NCI-H1092 treated with DMSO at 0.1 percent for 48 hours (cell line): Measurements from ENCODE around the gene ASIC4.

ENCODE experiments used
- DNase-seq: peaks from one replicate; lab custom pipeline; 2025; lab: John Stamatoyannopoulos, UW

The ASIC4 gene

DNA sequence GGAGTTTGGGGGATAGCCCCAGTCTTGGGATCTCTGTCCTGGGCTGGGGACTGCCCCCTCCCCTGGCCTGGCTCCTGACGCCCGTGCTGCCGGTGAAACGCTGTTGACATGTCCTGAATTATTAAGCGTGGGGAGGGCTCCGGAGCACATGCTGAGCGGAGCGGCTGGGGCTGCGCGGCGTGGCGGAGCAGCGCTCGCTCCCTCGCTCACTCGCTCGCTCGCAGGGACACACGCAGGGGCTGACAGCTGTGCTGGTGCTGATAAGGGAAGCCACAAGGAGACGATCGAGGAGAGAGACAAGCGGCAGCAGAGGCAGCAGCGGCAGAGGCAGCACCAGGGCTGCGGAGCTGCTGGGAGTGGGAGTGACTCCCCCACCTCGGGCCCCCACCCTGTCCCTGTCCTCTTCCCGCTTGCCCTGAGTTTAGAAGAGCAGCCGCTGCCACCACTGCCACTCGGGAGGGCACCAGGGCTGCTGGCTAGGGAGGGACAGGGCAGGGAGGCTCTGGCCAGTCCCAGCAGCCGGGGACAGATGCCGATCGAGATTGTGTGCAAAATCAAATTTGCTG, at the start of gene ASIC4:
Gene ASIC4, plus strand, starts transcription at position 287 of the 566 bp plus-strand sequence. Its CDS starts 243 bp downstream, at position 530.
- DNase-seq, result peak; percentile 24

- DNase-seq, result no peak
These were observed 48.4 kb upstream of the ASIC4 start for GRCh38 chr2:219465659-219466561.

GRCh38 chr2:219466816-219467735, 47.2 kb upstream of the ASIC4 start:
- DNase-seq, result no peak

- DNase-seq, result no peak
These were observed 46.6 kb upstream of the ASIC4 start for GRCh38 chr2:219467736-219468075.

DNA sequence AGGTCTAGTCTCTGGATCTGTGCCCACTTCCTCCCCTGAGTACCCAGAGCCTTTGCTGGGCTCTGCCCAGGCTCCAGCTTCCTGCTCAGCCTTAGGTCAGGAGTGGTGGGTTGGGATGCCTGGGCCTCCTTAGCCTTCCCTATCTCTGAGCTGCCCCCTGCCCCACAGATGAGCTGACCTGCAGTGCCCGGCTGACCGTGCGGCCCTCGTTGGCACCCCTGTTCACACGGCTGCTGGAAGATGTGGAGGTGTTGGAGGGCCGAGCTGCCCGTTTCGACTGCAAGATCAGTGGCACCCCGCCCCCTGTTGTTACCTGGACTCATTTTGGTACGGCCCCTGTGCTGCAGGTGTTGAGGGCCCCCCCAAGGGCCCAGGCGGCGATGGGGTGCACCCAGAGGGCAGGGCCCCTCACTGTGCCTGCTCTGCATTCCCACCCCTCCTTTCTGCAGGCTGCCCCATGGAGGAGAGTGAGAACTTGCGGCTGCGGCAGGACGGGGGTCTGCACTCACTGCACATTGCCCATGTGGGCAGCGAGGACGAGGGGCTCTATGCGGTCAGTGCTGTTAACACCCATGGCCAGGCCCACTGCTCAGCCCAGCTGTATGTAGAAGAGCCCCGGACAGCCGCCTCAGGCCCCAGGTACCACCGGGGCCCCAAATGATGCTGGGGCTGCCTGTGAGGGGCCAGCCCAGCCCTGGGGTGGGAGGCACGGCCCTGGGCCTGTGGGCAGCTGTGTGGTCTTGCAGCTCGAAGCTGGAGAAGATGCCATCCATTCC, 45.7 kb upstream of the ASIC4 start:
- DNase-seq, result no peak

DNA sequence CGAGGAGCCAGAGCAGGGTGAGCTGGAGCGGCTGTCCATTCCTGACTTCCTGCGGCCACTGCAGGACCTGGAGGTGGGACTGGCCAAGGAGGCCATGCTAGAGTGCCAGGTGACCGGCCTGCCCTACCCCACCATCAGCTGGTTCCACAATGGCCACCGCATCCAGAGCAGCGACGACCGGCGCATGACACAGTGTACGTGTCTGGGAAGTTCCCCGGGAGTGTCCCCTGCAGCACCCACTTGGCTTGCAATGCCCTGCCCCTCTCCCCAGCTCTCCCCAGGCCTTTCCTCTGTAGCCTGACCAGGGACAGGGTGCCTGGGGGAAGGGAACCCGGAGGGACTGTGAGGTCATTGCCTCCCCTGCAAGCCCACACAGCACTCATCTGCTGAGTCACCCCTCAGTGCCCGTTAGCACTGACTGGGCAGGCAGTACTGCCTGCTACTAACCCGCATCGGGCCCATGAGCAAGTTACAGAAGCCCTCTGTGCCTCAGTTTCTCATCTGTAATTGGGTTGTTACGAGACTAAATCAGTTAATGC, 45.0 kb upstream of the ASIC4 start:
- DNase-seq, result no peak

DNA sequence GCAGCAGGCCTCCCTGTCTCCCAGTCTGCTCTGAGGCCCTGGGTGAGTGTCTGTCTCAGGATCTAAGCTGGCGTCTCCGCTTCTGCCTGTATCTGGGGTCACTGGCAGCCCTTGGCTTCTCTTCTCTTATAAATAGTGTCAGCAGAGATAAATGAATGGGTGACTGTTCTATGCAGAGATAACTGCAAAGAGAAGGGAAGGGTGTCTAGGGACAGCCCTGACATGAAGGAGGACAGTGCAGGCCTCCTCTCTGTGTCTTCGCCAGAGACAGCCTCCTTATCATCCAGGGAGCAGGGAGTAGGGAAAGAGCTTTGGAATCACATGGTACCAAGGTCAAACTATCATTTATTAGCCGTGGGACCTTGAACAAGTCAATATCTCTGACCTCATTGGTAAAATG, 43.9 kb upstream of the ASIC4 start:
- DNase-seq, result no peak

DNA sequence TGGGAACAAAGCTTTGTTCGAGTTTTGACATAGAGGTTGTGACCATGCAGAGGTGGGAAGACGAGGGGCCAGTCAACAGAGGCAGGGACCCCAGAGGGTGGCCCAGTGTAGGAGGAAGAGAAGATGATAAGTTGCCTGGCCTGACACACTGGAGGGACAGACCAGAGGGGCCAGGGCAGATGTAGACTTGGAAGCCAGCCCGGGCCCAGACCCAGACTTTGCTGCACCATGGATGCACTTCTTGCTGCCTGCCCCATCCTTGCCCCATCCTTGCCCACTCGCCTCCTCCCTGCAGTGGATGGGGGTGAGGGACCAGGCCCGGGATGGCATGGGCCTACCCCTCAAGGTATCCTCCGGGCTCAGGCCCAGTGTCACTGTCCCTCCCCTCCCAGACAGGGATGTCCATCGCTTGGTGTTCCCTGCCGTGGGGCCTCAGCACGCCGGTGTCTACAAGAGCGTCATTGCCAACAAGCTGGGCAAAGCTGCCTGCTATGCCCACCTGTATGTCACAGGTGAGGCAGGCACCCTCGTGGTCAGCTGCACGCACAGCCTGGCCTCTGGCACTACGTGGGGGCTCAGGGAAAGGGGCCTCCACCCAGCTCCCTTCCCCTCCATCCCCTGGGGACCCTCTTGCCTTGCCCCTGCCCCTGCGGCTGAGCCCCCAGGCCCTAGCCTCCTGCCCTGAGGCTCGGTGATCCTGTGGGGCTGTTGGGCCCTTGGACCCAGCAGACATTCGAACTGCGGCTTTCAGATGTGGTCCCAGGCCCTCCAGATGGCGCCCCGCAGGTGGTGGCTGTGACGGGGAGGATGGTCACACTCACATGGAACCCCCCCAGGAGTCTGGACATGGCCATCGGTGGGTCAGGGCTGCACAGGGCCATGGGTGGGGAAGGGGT, 42.6 kb upstream of the ASIC4 start:
- DNase-seq, result no peak

DNA sequence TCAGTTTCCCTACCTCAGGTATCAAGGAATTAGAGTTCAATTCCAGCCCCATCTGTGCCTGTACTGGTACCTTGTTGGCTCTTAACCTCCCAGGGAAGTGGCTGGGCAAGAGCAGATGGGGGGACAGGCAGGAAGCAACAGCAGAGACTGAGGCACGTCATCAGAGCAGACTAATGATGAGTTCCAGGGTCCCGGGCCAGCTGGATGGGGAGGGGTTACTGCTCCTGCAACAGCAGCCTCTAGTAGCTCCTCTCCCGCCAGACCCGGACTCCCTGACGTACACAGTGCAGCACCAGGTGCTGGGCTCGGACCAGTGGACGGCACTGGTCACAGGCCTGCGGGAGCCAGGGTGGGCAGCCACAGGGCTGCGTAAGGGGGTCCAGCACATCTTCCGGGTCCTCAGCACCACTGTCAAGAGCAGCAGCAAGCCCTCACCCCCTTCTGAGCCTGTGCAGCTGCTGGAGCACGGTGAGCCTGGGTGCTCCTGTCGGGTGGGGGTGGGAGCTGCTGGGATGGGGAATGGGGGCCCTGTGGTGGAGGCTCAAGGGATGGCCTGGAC, 41.6 kb upstream of the ASIC4 start:
- no peak for DNase-seq

DNA sequence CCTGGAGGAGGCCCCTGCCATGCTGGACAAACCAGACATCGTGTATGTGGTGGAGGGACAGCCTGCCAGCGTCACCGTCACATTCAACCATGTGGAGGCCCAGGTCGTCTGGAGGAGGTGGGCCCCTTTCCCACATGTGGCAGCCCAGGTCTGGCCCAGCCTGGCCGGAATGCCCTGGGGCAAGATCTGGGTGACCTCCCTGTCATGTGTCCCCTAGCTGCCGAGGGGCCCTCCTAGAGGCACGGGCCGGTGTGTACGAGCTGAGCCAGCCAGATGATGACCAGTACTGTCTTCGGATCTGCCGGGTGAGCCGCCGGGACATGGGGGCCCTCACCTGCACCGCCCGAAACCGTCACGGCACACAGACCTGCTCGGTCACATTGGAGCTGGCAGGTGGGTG, 40.8 kb upstream of the ASIC4 start:
- no peak for DNase-seq

- DNase-seq, result no peak
These were observed 39.8 kb upstream of the ASIC4 start for GRCh38 chr2:219474285-219475060.

DNA sequence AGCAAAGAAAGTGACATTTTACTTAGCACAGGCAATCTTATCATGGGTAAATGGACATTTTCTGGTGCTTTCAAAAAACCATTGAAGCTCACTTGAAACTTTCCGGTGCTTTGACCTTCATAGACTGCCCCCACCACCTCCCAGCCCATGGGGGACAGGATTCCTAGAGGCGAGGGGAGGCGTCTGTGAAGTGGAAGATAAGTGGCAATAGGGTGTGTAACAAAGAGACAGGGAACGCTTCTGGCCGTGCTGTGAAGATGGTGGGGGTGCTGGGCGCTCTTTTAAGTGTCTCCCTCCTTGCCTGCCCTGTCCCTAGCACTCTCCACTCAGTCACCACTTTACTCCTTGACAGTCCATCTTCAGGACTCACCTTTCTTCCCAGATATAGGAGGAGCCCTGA, 39.0 kb upstream of the ASIC4 start:
- DNase-seq, result no peak

DNA sequence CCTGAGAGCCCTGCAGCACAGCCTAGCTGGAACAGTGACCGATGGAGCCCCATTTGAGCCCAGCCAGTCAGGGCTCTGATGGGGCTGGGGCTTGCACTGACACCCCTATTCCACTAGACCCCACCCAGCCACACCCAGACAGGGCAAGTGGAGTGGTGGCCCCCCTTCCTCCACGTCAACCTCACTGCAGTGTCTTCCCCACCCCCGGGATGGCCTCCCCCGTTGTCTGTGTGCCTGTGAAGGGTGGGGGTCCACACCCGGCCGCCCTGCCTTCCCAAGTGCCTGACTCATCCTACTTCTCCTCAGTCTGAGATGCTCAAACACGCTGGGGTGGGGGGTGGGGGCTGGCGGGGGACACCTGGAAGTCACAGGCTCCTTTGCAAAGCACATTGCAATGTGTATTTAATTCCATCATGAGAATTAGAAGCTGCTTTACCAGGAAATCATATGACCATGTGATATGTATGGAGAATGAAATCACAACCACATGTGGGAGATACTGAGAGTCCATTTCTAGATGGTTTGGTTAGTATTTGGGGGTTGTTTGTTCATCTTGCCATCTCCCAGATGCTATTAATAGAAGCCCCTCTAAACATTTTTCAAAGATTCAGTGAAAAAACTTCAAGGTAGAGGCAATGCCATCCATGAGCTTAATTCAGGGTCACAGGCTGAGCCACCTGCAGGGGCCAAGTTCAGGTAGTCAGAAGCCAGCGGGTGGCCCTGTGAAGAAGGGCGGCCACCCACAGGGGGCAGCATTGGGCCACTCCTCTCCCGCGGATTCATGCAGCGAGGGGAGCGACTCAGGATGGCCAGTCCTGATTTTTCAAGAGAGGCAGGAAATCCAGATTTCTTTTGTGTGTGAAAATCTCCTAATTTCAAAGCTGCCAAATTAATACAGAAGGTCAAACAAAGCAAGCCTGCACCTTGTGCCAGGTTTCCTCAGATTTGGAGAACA, 38.3 kb upstream of the ASIC4 start:
- peak; percentile 35 for DNase-seq

DNA sequence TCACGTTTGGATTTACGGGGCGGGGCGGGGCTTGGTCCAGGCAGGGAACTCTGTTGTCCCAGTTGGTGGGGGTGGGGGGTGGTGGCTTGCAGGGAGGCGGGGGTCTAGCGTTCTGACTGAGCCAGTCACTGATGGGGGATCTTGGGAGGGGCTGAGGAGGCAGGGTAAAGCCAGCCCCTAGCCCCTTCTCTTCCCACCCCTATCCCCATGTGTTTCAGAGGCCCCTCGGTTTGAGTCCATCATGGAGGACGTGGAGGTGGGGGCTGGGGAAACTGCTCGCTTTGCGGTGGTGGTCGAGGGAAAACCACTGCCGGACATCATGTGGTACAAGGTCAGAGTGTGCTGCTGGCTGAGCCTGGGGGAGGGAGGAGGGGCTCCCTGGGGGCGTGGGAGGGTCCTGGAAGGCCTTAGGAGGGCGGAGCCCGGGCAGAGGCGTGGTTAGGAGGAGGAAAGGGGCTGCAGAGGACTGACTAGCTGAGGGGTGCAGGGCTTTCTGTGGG, 37.6 kb upstream of the ASIC4 start:
- DNase-seq, result no peak

GRCh38 chr2:219477179-219477578, 37.1 kb upstream of the ASIC4 start:
- no peak for DNase-seq

- DNase-seq, result no peak
These were observed 36.5 kb upstream of the ASIC4 start for GRCh38 chr2:219477815-219478214.

DNA sequence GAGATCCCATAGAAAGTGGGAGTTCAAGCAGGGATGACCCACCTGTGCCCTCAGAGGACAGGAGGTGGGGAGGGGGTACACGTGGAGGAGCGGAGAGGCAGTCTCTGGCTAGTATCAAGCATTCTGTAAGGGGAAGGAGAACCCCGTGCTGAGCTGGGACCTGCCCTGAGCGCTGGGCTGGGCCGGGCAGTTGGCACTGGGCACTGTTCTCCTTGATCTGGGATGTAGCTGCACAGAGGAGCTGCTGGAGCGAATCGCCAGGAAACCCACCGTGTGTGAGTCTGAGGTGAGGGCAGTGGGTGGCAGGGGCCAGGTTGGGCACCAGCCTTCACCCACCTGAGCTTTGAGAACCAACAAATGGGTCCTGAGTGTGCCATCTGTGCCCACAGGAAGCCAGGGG, 35.4 kb upstream of the ASIC4 start:
- DNase-seq, result no peak

GRCh38 chr2:219480004-219480403, 34.3 kb upstream of the ASIC4 start:
- no peak for DNase-seq
